Mammary epithelial cell (primary cell): ENCODE results near the gene TFAP2A.

Experiments
- CTCF ChIP-seq, 2 donors: IDR thresholded peaks in 1 of 2; conservative IDR thresholded peaks in 1 of 2; 2 replicates each; pipeline ENCODE4 v1.5.1; 2011 to 2012; ENCODE audit warnings: inconsistent platforms in 2 of 2, low read length in 2 of 2, mild to moderate bottlenecking in 2 of 2, control low read depth in 1 of 2, low read depth in 1 of 2; ENCODE audit not compliant: insufficient read depth in 1 of 2; ENCODE audit errors: extremely low read depth in 1 of 2
- EZH2 ChIP-seq: IDR thresholded peaks from 2 replicates; pipeline ENCODE4 v1.6.1; 2012; ENCODE audit warnings: low read length, inconsistent platforms, borderline replicate concordance

GRCh38 chr6:10397756-10398445 lies 17.0 kb downstream of the TFAP2A start:
- TF ChIP-seq CTCF (conservative IDR thresholded peaks at IDR 0.05 in 1 of 2, IDR thresholded peaks at IDR 0.05 in 1 of 2; ENCODE audit: extremely low read depth in 1 of 2, insufficient read depth in 1 of 2, low read depth in 1 of 2, low read length in 2 of 2) (no peak), EZH2 (no peak)
